Measurements from ENCODE around the gene REG1B.

Gene REG1B

DNA sequence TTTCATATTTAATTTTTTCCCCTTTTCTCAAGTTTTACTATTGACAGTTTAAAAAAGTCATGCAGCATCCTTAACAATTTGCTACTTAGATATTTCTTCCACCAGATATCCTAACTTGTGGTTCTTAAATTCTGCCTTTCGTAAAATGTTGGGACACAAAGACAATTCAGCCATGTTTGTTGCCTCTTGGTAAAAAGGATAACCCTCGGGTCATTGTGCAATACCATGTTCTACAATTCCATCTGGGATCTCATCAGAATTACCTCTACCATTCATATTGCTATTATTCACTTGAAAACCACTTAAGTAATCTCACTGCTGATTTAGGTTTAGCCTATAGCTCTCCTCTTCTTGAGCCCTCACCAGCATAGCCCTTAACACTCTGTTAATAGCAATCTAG, 13.2 kb upstream of the REG1B start:
- Histone ChIP-seq H3K36me3 (ENCODE audit: insufficient read depth, insufficient read length, low read length) (no peaks in the 10 kb centered on the region), H3K4me1 (ENCODE audit: insufficient read depth, insufficient read length) (no peaks in the 10 kb centered on the region), H3K4me3 (ENCODE audit: insufficient read length, low read depth) (no peak overlapping the region), H3K9ac (ENCODE audit: insufficient read length, low read depth) (no peak overlapping the region), H3K27me3 (ENCODE audit: insufficient read depth, insufficient read length) (no peaks in the 10 kb centered on the region), H3K9me3 (ENCODE audit: insufficient read depth, low read length) (no peaks in the 10 kb centered on the region)
- TF ChIP-seq SUZ12 (IDR thresholded peaks at IDR 0.05; ENCODE audit: extremely low read depth, insufficient read depth, insufficient read length) (no peak), YY1 (IDR thresholded peaks at IDR 0.05; ENCODE audit: insufficient read depth, insufficient read length) (no peak), ZNF274 (IDR thresholded peaks at IDR 0.05; ENCODE audit: low read depth, low read length) (no peak)
- no peak for DNase-seq (ENCODE audit: low read depth, low spot score)

DNA sequence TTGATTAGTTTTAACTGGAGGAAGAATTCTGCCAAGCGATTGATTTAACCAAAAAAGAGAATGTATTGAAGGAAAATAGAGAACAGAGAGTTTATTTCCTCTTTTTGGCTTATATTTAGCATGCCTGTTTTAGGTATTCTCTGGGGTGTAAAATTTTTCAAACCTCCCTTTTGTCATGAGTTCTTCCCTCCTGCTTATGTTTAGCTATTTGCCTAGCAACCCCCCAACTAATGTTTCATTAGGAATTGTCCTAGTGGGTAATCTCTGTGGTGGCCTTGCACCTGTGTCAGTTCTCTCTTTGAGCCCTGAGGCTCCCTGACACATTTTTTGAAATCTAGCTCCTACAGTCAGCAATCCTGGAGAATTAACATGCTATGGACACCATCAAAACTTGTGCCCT, 12.5 kb upstream of the REG1B start:
- H3K9ac ChIP-seq (ENCODE audit: insufficient read length, low read depth): no peak overlapping the region
- H3K36me3 ChIP-seq (ENCODE audit: insufficient read depth, insufficient read length, low read length): no peaks in the 10 kb centered on the region
- TF ChIP-seq ZNF274 (IDR thresholded peaks at IDR 0.05; ENCODE audit: low read depth, low read length): no peak
- TF ChIP-seq YY1 (IDR thresholded peaks at IDR 0.05; ENCODE audit: insufficient read depth, insufficient read length): no peak
- no peak for TF ChIP-seq SUZ12 (IDR thresholded peaks at IDR 0.05; ENCODE audit: extremely low read depth, insufficient read depth, insufficient read length)
- no peak overlapping the region for H3K4me3 ChIP-seq (ENCODE audit: insufficient read length, low read depth)
- H3K9me3 ChIP-seq (ENCODE audit: insufficient read depth, low read length): no peaks in the 10 kb centered on the region
- H3K4me1 ChIP-seq (ENCODE audit: insufficient read depth, insufficient read length): no peaks in the 10 kb centered on the region
- no peak for DNase-seq (ENCODE audit: low read depth, low spot score)
- no peaks in the 10 kb centered on the region for H3K27me3 ChIP-seq (ENCODE audit: insufficient read depth, insufficient read length)

DNA sequence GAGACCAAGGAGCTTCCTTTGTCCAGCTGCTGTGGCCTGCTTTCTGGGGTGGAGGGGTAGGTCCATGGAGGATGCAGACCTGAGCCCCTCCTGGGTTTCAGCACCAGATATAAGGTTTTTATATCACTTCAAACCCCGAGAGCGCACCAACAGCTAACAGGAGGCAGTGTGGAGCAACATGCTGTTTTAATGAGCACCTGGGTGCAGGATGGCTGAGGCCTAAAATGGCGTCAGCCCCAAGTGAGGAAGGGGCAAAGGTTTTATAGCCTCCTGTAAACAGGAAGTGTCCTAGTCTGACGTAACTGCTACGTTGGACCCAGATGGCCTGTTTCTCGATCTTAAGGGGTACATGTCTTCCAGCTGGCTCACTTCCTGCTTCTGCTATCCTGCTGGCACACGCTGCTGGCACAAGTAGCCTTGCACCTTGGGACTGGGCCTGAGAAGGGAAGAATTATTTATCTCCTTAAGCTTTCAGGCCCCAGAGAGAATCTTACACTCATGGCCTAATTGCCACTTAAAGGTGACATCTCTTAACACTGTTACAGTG, 11.4 kb upstream of the REG1B start:
- no peaks in the 10 kb centered on the region for H3K27me3 ChIP-seq (ENCODE audit: insufficient read depth, insufficient read length)
- no peak for DNase-seq (ENCODE audit: low read depth, low spot score)
- TF ChIP-seq ZNF274 (IDR thresholded peaks at IDR 0.05; ENCODE audit: low read depth, low read length): no peak
- TF ChIP-seq SUZ12 (IDR thresholded peaks at IDR 0.05; ENCODE audit: extremely low read depth, insufficient read depth, insufficient read length): no peak
- no peak for TF ChIP-seq YY1 (IDR thresholded peaks at IDR 0.05; ENCODE audit: insufficient read depth, insufficient read length)

DNA sequence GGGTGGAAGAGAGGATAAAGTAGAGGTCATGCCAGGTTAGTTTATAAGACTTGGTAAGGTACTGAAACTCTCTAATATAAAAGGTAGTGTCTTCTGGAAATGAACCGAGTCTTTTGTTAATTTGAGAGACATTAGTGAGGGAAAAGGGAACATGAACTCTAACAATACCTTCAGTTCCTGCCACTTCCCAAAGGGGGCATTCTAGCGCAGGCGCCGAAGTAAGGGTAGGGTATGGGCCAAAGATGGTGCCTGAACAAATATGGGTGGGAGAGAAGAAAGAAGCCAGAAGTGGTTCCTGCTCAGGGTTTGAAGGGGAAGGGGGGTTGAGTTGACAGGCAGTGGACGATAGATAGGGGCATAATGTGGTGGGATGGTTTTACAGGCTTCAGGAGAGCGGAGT, 10.1 kb upstream of the REG1B start:
- no peaks in the 10 kb centered on the region for H3K27me3 ChIP-seq (ENCODE audit: insufficient read depth, insufficient read length)
- H3K4me1 ChIP-seq (ENCODE audit: insufficient read depth, insufficient read length): no peaks in the 10 kb centered on the region
- H3K4me3 ChIP-seq (ENCODE audit: insufficient read length, low read depth): no peak overlapping the region
- no peaks in the 10 kb centered on the region for H3K36me3 ChIP-seq (ENCODE audit: insufficient read depth, insufficient read length, low read length)
- H3K9ac ChIP-seq (ENCODE audit: insufficient read length, low read depth): no peak overlapping the region
- no peak for DNase-seq (ENCODE audit: low read depth, low spot score)
- no peak for TF ChIP-seq ZNF274 (IDR thresholded peaks at IDR 0.05; ENCODE audit: low read depth, low read length)
- no peak for TF ChIP-seq YY1 (IDR thresholded peaks at IDR 0.05; ENCODE audit: insufficient read depth, insufficient read length)
- no peak for TF ChIP-seq SUZ12 (IDR thresholded peaks at IDR 0.05; ENCODE audit: extremely low read depth, insufficient read depth, insufficient read length)
- no peaks in the 10 kb centered on the region for H3K9me3 ChIP-seq (ENCODE audit: insufficient read depth, low read length)

More for the DNA sequence above, 11.4 kb upstream of the REG1B start:
- Histone ChIP-seq H3K36me3 (ENCODE audit: insufficient read depth, insufficient read length, low read length) (no peaks in the 10 kb centered on the region), H3K9me3 (ENCODE audit: insufficient read depth, low read length) (no peaks in the 10 kb centered on the region), H3K9ac (ENCODE audit: insufficient read length, low read depth) (no peak overlapping the region), H3K4me1 (ENCODE audit: insufficient read depth, insufficient read length) (no peaks in the 10 kb centered on the region), H3K4me3 (ENCODE audit: insufficient read length, low read depth) (no peak overlapping the region)

DNA sequence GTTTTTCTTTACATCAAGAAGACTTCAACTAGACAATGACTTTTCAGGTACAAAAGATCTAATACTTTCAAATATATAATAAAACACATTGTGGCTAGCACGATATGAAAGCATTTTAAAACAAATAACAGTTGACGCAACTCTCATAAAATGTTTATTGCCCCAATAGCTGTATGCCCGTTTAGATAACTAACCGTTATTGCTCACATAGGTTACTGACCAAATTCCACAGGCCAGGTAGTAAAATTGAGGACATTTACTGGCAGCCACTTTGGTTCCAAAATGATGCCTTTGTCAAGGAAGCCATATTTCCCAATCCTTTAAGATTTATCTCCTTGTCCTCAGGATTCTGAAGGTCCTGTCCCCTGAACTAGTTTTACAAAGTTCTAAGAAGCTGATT, 2.9 kb upstream of the REG1B start:
- TF ChIP-seq YY1 (IDR thresholded peaks at IDR 0.05; ENCODE audit: insufficient read depth, insufficient read length): no peak
- TF ChIP-seq ZNF274 (IDR thresholded peaks at IDR 0.05; ENCODE audit: low read depth, low read length): no peak
- no peak for TF ChIP-seq SUZ12 (IDR thresholded peaks at IDR 0.05; ENCODE audit: extremely low read depth, insufficient read depth, insufficient read length)
- no peak overlapping the region for H3K9ac ChIP-seq (ENCODE audit: insufficient read length, low read depth)

DNA sequence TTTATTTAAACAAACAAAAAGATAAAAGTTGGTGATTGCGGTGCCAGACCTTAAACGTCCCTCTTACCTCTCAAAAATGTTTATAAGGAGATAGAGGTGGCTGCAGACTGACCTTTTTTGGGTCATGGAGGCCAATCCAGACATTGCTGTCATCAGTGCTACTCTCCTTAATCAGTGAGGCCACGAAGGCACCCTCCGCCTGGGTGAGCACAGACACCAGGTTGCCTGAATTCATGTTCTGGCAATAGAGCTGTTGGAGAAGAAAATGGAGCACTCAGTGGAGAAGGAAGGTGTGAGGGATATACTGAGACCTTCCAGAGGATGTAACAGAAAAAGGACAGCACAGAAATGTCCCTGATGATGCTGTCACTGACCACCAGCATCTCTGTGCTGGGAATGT, 1.5 kb downstream of the REG1B start:
- DNase-seq (ENCODE audit: low read depth, low spot score): no peak
- H3K4me1 ChIP-seq (ENCODE audit: insufficient read depth, insufficient read length): no peaks in the 10 kb centered on the region
- H3K4me3 ChIP-seq (ENCODE audit: insufficient read length, low read depth): no peak overlapping the region
- no peak for TF ChIP-seq YY1 (IDR thresholded peaks at IDR 0.05; ENCODE audit: insufficient read depth, insufficient read length)
- no peak for TF ChIP-seq ZNF274 (IDR thresholded peaks at IDR 0.05; ENCODE audit: low read depth, low read length)
- no peak for TF ChIP-seq SUZ12 (IDR thresholded peaks at IDR 0.05; ENCODE audit: extremely low read depth, insufficient read depth, insufficient read length)
- H3K9ac ChIP-seq (ENCODE audit: insufficient read length, low read depth): no peak overlapping the region
- H3K9me3 ChIP-seq (ENCODE audit: insufficient read depth, low read length): no peaks in the 10 kb centered on the region
- no peaks in the 10 kb centered on the region for H3K27me3 ChIP-seq (ENCODE audit: insufficient read depth, insufficient read length)
- H3K36me3 ChIP-seq (ENCODE audit: insufficient read depth, insufficient read length, low read length): no peaks in the 10 kb centered on the region

More for the DNA sequence above, 2.9 kb upstream of the REG1B start:
- H3K36me3 ChIP-seq (ENCODE audit: insufficient read depth, insufficient read length, low read length): no peaks in the 10 kb centered on the region
- H3K27me3 ChIP-seq (ENCODE audit: insufficient read depth, insufficient read length): no peaks in the 10 kb centered on the region
- no peaks in the 10 kb centered on the region for H3K9me3 ChIP-seq (ENCODE audit: insufficient read depth, low read length)
- DNase-seq (ENCODE audit: low read depth, low spot score): no peak
- H3K4me3 ChIP-seq (ENCODE audit: insufficient read length, low read depth): no peak overlapping the region
- no peaks in the 10 kb centered on the region for H3K4me1 ChIP-seq (ENCODE audit: insufficient read depth, insufficient read length)

DNA sequence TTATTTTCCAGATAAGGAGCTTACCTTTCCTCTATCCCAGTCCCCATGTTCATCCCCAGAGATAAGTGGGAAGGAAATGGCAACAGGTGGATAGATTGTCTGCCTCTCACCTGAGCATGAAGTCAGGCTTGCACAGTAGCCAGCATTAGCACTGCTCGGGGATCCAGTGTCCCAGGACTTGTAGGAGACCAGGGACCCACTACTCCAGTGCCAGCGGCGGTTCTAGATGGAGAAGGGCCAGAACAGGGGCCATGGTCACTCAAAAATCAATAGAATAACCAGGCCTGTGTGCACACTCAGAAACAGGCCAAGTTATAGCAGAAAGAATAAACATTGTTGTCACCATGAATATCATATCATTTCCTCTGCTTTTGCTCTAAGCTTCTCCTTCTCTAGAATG, 2.4 kb downstream of the REG1B start:
- no peak overlapping the region for H3K9ac ChIP-seq (ENCODE audit: insufficient read length, low read depth)
- TF ChIP-seq SUZ12 (IDR thresholded peaks at IDR 0.05; ENCODE audit: extremely low read depth, insufficient read depth, insufficient read length) (no peak), ZNF274 (IDR thresholded peaks at IDR 0.05; ENCODE audit: low read depth, low read length) (no peak), YY1 (IDR thresholded peaks at IDR 0.05; ENCODE audit: insufficient read depth, insufficient read length) (no peak)
- H3K4me3 ChIP-seq (ENCODE audit: insufficient read length, low read depth): no peak overlapping the region
- no peak for DNase-seq (ENCODE audit: low read depth, low spot score)
- no peaks in the 10 kb centered on the region for H3K4me1 ChIP-seq (ENCODE audit: insufficient read depth, insufficient read length)
- H3K27me3 ChIP-seq (ENCODE audit: insufficient read depth, insufficient read length): no peaks in the 10 kb centered on the region
- no peaks in the 10 kb centered on the region for H3K36me3 ChIP-seq (ENCODE audit: insufficient read depth, insufficient read length, low read length)
- H3K9me3 ChIP-seq (ENCODE audit: insufficient read depth, low read length): no peaks in the 10 kb centered on the region

Measured in NT2/D1 (cell line).